LoVo (cell line): ENCODE data around the gene RAB8B.

Experiments used
- DNase-seq: peaks from one replicate; pipeline ENCODE4 v3.0.0-alpha.2; 2016; ENCODE audit warnings: low spot score

The RAB8B gene

GRCh38 chr15:63185206-63185605 is 4.2 kb upstream of the RAB8B start:
- DNase-seq, result no peak

GRCh38 chr15:63186065-63186464 is 3.3 kb upstream of the RAB8B start:
- no peak for DNase-seq

GRCh38 chr15:63187589-63188226 is 1.7 kb upstream of the RAB8B start:
- no peak for DNase-seq

GRCh38 chr15:63188247-63188925 is 1.0 kb upstream of the RAB8B start:
- no peak for DNase-seq

- DNase-seq, result no peak
Observed at GRCh38 chr15:63189941-63190768, 749 bp downstream of the RAB8B start.

GRCh38 chr15:63190769-63191649 is 1.6 kb downstream of the RAB8B start:
- no peak for DNase-seq

- DNase-seq, result no peak
Observed at GRCh38 chr15:63191895-63192618, 2.7 kb downstream of the RAB8B start.

- no peak for DNase-seq
Observed at GRCh38 chr15:63192619-63193206, 3.3 kb downstream of the RAB8B start.

- DNase-seq, result no peak
Observed at GRCh38 chr15:63194302-63194701, 4.9 kb downstream of the RAB8B start.

- DNase-seq, result no peak
Observed at GRCh38 chr15:63194880-63195568, 5.6 kb downstream of the RAB8B start.

GRCh38 chr15:63195569-63196015 is 6.2 kb downstream of the RAB8B start:
- DNase-seq, result no peak

GRCh38 chr15:63196842-63197241 is 7.4 kb downstream of the RAB8B start:
- no peak for DNase-seq

- no peak for DNase-seq
Observed at GRCh38 chr15:63197626-63198025, 8.2 kb downstream of the RAB8B start.

GRCh38 chr15:63198371-63199250 is 9.2 kb downstream of the RAB8B start:
- peak; percentile 13 for DNase-seq

- DNase-seq, result no peak
Observed at GRCh38 chr15:63200464-63201249, 11.3 kb downstream of the RAB8B start.

GRCh38 chr15:63202861-63203260 is 13.5 kb downstream of the RAB8B start:
- DNase-seq, result no peak

- no peak for DNase-seq
Observed at GRCh38 chr15:63203451-63204090, 14.2 kb downstream of the RAB8B start.

GRCh38 chr15:63206079-63206478 is 16.7 kb downstream of the RAB8B start:
- DNase-seq, result no peak
